ENCODE measurements around the gene ZNF217. TPM values are rescaled to one million over a fixed set of nuclear protein-coding genes. Genes with fewer than 3 reads are reported as not detected.
"Not testable (repeated sequence)": the region's sequence is repeated elsewhere in the genome, so short reads cannot be mapped to it uniquely, and the experiment has no call there.

ZNF217 gene
- total and polyA plus RNA-seq, 4 donors, result 6.0 to 32.6 (median 24.5) TPM

DNA sequence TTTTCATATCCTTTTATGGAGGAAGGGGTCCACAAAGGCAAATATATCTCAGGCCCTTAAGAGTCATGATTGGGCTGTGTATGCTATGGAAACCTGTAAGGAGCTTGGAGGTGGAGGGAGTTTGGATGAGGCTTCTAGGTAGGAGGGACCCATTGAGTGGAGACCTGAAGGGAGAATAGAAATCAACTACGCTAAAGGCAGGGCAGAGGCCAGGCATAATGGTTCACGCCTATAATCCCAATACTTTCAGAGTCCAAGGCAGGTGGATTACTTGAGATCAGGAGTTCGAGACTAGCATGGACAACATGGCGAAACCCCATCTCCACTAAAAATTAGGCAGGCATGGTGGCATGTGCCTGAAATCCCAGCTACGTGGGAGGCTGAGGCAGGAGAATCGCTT lies 34.4 kb upstream of the ZNF217 start:
- Histone ChIP-seq H3K9ac (ENCODE audit: insufficient read depth in 1 of 2, low read length in 2 of 2) (no peak overlapping the region), H3K36me3 (ENCODE audit: control insufficient read depth in 4 of 4, insufficient read depth in 4 of 4, low read length in 4 of 4) (no peaks in the 10 kb centered on the region), H3K27ac (ENCODE audit: low read depth in 1 of 2, low read length in 1 of 2) (no peak overlapping the region), H3K4me1 (ENCODE audit: control insufficient read depth in 5 of 5, insufficient read depth in 5 of 5, low read length in 5 of 5) (peaks cover 0 to 12% (median 0%) of the 10 kb centered on the region in 5 donors), H3K4me3 (no peak overlapping the region), H3K9me3 (ENCODE audit: control insufficient read depth in 4 of 4, insufficient read depth in 3 of 4, low read length in 3 of 4) (no peaks in the 10 kb centered on the region), H3K27me3 (ENCODE audit: control insufficient read depth in 3 of 3, insufficient read depth in 3 of 3, low read length in 2 of 3) (no peaks in the 10 kb centered on the region)
- 96 to 97% methylated on average over 6 of the region's 6 CpGs for WGBS, 2 donors
- no peak for ATAC-seq (ENCODE audit: insufficient read depth, low FRiP score)
- DNase-seq, result no peak
- TF ChIP-seq, protein P1, sequence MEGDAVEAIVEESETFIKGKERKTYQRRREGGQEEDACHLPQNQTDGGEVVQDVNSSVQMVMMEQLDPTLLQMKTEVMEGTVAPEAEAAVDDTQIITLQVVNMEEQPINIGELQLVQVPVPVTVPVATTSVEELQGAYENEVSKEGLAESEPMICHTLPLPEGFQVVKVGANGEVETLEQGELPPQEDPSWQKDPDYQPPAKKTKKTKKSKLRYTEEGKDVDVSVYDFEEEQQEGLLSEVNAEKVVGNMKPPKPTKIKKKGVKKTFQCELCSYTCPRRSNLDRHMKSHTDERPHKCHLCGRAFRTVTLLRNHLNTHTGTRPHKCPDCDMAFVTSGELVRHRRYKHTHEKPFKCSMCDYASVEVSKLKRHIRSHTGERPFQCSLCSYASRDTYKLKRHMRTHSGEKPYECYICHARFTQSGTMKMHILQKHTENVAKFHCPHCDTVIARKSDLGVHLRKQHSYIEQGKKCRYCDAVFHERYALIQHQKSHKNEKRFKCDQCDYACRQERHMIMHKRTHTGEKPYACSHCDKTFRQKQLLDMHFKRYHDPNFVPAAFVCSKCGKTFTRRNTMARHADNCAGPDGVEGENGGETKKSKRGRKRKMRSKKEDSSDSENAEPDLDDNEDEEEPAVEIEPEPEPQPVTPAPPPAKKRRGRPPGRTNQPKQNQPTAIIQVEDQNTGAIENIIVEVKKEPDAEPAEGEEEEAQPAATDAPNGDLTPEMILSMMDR (IDR thresholded peaks at IDR 0.05; ENCODE audit: control extremely low read depth, extremely low read depth), result no peak

DNA sequence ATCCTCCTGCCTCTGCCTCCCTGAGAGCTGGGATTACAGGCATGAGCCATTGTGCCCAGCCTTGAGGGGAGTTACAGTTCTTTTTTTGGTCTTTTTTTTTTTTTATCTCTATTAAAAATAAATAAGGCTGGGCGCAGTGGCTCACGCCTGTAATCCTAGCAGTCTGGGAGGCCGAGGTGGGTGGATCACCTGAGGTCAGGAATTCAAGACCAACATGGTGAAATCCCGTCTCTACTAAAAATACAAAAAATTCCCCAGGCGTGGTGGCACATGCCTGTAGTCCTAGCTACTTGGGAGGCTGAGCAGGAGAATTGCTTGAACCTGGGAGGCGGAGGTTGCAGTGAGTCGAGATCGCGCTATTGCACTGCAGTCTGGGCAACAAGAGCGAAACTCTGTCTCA lies 33.4 kb upstream of the ZNF217 start:
- H3K36me3 ChIP-seq (ENCODE audit: control insufficient read depth in 4 of 4, insufficient read depth in 4 of 4, low read length in 4 of 4); DNase-seq; H3K9ac ChIP-seq (ENCODE audit: insufficient read depth in 1 of 2, low read length in 2 of 2); H3K4me3 ChIP-seq; H3K27me3 ChIP-seq (ENCODE audit: control insufficient read depth in 3 of 3, insufficient read depth in 3 of 3, low read length in 2 of 3); H3K9me3 ChIP-seq (ENCODE audit: control insufficient read depth in 4 of 4, insufficient read depth in 3 of 4, low read length in 3 of 4); ATAC-seq (ENCODE audit: insufficient read depth, low FRiP score); H3K27ac ChIP-seq (ENCODE audit: low read depth in 1 of 2, low read length in 1 of 2): not testable (repeated sequence)
- WGBS, 2 donors, result 97% methylated on average over 10 of the region's 10 CpGs
- peaks cover 0 to 23% (median 8%) of the 10 kb centered on the region in 5 donors for H3K4me1 ChIP-seq (ENCODE audit: control insufficient read depth in 5 of 5, insufficient read depth in 5 of 5, low read length in 5 of 5)

DNA sequence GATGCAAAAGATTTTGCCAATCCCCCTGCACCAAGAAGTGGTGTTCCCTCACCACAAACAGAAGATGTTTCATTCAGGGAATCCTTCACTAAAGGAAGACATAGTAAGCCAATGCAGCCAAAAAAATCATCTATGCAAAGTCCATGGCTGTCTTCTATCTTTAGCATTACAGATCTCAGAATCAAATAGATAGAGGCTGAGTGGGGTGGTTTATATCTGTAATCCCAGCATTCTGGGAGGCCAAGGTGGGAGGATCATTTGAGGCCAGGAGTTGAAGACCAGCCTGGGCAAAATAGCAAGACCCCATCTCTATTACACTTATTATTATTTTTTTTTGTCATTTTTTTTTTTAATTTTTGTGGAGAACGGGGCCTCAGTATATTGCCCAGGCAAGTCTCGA lies 32.9 kb upstream of the ZNF217 start:
- no peak for DNase-seq
- Histone ChIP-seq H3K4me3 (no peak overlapping the region), H3K4me1 (ENCODE audit: control insufficient read depth in 5 of 5, insufficient read depth in 5 of 5, low read length in 5 of 5) (peaks cover 2 to 27% (median 12%) of the 10 kb centered on the region in 5 donors), H3K9me3 (ENCODE audit: control insufficient read depth in 4 of 4, insufficient read depth in 3 of 4, low read length in 3 of 4) (no peaks in the 10 kb centered on the region), H3K36me3 (ENCODE audit: control insufficient read depth in 4 of 4, insufficient read depth in 4 of 4, low read length in 4 of 4) (no peaks in the 10 kb centered on the region), H3K27ac (ENCODE audit: low read depth in 1 of 2, low read length in 1 of 2) (no peak overlapping the region), H3K27me3 (ENCODE audit: control insufficient read depth in 3 of 3, insufficient read depth in 3 of 3, low read length in 2 of 3) (no peaks in the 10 kb centered on the region), H3K9ac (ENCODE audit: insufficient read depth in 1 of 2, low read length in 2 of 2) (no peak overlapping the region)
- TF ChIP-seq, protein P1 (IDR thresholded peaks at IDR 0.05; ENCODE audit: control extremely low read depth, extremely low read depth), result no peak
- no peak for ATAC-seq (ENCODE audit: insufficient read depth, low FRiP score)
- WGBS, 2 donors, result 95 to 100% methylated on average over 2 of the region's 2 CpGs

DNA sequence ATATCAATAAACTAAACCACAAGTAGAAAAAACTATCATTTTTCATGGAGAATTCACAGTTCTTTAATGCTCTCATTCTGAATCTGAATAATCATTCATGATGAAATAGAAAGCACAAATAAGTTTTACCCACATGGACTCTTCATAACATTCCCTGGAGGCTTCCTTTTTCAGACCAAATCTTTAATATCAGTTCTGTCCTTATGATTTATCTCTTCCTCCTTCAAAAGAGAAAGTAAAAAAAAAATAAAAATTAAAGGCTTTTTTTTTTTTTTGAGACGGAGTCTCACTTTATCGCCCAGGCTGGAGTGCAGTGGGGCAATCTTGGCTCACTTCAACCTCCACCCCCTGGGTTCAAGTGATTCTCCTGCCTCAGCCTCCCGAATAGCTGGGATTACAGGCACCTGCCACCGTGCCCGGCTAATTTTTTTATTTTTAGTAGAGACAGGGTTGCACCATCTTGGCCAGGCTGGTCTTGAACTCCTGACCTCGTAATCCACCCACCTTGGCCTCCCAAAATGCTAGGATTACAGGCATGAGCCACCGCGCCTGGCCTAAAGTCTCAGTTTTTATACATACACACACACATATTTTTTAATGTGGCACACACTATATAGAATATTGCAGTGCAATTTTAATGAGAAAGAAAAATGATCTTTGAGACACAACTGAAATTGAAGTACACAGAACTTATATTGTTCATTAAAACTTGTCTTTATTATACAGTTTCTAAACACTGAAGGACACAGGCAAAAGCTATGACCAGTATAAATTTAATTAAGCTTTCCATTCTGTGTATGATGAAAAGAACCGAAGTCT lies 31.9 kb upstream of the ZNF217 start:
- no peaks in the 10 kb centered on the region for H3K36me3 ChIP-seq (ENCODE audit: control insufficient read depth in 4 of 4, insufficient read depth in 4 of 4, low read length in 4 of 4)
- H3K27ac ChIP-seq (ENCODE audit: low read depth in 1 of 2, low read length in 1 of 2), result no peak overlapping the region
- no peak for DNase-seq
- H3K4me3 ChIP-seq, result no peak overlapping the region
- peaks cover 5 to 31% (median 12%) of the 10 kb centered on the region in 5 donors for H3K4me1 ChIP-seq (ENCODE audit: control insufficient read depth in 5 of 5, insufficient read depth in 5 of 5, low read length in 5 of 5)
- no peak for ATAC-seq (ENCODE audit: insufficient read depth, low FRiP score)
- no peak overlapping the region for H3K9ac ChIP-seq (ENCODE audit: insufficient read depth in 1 of 2, low read length in 2 of 2)
- TF ChIP-seq, protein P1 (IDR thresholded peaks at IDR 0.05; ENCODE audit: control extremely low read depth, extremely low read depth), result no peak
- WGBS, 2 donors, result 70 to 76% methylated on average over 9 of the region's 9 CpGs
- H3K27me3 ChIP-seq (ENCODE audit: control insufficient read depth in 3 of 3, insufficient read depth in 3 of 3, low read length in 2 of 3), result no peaks in the 10 kb centered on the region
- H3K9me3 ChIP-seq (ENCODE audit: control insufficient read depth in 4 of 4, insufficient read depth in 3 of 4, low read length in 3 of 4), result no peaks in the 10 kb centered on the region

DNA sequence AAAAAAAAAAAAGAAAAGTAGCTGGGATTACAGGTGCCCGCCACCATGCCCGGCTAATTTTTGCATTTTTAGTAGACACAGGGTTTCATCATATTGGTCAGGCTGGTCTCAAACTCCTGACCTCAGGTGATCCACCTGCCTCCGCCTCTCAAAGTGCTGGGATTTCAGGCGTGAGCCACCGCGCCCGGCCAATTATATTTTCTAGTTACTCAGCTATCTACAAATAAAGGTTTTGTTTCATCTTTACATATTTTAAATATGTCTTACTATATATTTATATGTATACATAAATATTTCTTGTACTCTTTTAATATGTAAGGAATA lies 31.2 kb upstream of the ZNF217 start:
- not testable (repeated sequence) for ATAC-seq (ENCODE audit: insufficient read depth, low FRiP score); DNase-seq; H3K27ac ChIP-seq (ENCODE audit: low read depth in 1 of 2, low read length in 1 of 2); H3K36me3 ChIP-seq (ENCODE audit: control insufficient read depth in 4 of 4, insufficient read depth in 4 of 4, low read length in 4 of 4); H3K4me3 ChIP-seq; H3K27me3 ChIP-seq (ENCODE audit: control insufficient read depth in 3 of 3, insufficient read depth in 3 of 3, low read length in 2 of 3); H3K9ac ChIP-seq (ENCODE audit: insufficient read depth in 1 of 2, low read length in 2 of 2); H3K9me3 ChIP-seq (ENCODE audit: control insufficient read depth in 4 of 4, insufficient read depth in 3 of 4, low read length in 3 of 4)
- H3K4me1 ChIP-seq (ENCODE audit: control insufficient read depth in 5 of 5, insufficient read depth in 5 of 5, low read length in 5 of 5), result peaks cover 5 to 31% (median 12%) of the 10 kb centered on the region in 5 donors
- 82 to 84% methylated on average over 7 of the region's 7 CpGs for WGBS, 2 donors
